ENCODE measurements around the gene C16orf87.

The C16orf87 gene

DNA sequence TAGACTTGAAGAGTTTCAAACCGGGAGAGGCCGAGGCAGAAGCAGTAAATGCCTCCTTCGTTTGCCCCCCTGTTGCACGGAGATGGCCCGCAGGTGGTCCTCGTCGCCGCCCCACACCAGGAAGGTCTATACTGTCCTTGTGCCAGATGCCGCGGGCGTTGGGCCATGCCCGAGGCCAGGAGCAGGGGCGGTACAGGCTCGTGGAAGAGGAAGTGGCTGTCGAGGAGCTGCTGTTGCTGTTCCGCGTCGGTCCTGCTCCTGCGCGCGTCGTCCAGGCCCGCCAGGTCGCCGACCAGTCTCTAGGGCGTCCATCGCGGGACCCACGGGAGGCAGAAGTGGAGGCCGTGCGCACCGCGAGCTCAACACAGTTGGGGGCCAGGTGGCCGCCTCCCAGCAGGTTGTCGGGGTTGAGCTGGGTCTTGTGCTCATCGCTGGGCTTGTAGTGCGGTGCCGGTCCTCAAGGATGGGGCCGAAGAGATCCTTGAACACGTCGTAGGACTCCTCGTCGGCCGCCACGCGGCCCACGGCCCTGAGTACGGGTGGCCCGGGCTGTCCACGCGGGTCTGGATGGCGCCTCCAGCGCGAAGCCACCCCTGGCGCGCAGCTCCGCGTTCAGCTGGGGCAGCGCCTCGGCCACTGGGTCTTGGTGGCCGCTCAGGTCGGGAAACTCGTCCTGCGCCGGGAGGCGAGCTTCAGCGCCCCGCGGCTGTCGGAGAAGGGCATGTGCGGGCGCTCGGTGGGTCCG is 13.1 kb upstream of the C16orf87 start:
- no peak for DNase-seq (ENCODE audit: low read depth)

DNA sequence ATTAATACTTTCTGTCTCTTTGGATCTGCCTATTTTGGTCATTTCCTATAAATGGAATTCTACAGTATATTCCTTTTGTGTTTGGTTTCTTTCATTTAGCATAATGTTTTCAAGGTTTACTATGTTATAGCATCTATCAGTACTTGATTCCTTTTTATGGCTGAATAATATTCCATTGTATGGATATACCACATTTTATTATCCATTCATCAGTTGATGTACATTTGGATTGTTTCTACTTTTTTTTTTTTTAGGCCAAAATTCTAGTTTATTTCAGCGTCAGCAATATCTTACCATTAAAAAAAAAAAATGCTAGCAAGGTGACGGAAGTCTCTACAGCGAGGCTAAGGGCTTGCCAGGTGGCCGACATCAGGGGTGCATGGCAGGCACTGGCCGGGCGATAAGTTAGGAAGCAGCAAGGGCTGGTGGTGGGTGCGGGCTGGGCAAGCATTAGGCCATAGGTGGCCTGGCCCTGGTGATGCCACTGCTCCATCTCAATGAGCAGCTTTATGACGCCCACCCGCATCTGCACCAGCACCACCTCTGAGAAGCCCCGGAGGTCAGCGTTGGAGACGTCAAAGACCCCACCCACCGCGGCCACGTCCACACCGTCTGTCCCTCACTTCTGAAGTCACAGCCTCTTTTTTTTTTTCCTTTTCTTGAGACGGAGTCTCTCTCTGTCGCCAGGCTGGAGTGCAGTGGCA is 11.4 kb upstream of the C16orf87 start:
- no peak for DNase-seq (ENCODE audit: low read depth)

DNA sequence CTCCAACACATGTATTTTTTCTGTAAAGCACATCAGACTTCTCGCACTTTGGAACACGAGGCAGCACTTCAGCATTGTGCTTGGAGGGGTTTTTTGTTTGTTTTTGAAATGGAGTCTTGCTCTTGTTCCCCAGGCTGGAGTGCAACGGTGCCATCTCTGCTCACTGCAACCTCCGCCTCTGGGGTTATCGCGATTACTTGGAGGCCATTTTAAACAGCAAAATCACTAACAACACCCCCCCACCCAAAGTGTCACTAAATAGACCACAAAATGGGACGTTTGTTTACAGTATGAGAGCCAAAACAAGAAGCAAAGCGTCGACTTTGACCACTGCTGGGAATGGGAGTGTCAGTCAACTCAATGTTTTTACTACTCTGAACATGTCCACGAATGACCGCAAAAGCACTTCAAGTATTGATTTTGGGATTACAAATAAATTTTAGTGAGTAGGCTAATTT is 9.0 kb upstream of the C16orf87 start:
- DNase-seq (ENCODE audit: low read depth), result no peak

DNA sequence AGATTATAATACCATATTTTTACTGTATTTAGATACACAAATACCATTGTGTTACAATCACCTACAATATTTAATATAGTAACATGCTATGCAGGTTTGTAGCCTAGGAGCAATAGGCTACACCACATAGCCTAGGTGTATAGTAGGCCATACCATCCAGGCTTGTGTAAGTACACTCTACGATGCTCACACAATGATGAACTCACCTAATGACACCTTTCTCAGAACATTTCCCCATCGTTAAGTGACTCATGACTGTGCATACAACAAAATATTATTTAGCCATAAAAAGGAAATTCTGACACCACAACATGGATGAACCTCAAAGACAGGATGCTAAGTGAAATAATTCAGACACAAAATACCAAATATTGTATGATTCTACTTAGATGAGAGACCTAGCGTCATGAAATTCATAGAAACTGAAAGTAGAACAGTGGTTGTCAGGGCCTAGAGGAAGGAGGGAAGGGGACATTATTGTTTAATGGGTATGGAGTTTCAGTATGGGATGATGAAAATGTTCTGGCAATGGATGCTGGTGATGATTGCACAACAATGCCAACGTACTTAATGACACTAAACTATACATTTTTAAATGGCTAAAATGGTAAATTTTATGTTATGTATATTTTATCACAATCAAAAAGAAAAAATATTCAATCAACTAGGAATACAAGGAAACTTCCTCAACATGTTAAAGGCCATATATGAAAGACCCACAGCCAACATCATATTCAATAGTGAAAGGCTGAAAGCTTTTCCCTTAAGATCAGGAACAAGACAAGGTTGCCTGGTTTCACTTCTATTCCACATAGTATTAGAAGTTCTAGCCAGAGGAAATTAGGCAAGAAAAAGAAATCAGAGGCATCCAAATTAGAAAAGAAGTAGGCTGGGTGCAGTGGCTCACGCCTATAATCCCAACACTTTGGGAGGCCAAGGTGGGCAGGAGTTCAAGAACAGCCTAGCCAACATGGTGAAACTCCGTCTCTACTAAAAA is 5.9 kb upstream of the C16orf87 start:
- DNase-seq (ENCODE audit: low read depth), result no peak

DNA sequence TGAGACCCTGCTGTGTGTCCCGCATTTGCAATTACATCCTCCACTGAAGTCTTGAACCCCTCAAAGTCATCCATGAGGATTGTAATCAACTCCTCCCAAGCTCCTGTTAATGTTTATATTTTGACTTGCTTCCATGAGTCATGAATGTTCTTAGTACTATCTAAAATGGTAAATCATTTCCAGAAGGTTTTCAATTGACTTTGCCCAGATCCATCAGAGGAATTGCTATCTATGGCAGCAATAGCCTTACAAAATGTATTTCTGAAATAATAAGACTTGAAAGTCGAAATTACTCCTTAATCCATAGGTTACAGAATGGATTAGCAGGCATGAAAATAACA is 2.5 kb upstream of the C16orf87 start:
- DNase-seq (ENCODE audit: low read depth), result no peak

DNA sequence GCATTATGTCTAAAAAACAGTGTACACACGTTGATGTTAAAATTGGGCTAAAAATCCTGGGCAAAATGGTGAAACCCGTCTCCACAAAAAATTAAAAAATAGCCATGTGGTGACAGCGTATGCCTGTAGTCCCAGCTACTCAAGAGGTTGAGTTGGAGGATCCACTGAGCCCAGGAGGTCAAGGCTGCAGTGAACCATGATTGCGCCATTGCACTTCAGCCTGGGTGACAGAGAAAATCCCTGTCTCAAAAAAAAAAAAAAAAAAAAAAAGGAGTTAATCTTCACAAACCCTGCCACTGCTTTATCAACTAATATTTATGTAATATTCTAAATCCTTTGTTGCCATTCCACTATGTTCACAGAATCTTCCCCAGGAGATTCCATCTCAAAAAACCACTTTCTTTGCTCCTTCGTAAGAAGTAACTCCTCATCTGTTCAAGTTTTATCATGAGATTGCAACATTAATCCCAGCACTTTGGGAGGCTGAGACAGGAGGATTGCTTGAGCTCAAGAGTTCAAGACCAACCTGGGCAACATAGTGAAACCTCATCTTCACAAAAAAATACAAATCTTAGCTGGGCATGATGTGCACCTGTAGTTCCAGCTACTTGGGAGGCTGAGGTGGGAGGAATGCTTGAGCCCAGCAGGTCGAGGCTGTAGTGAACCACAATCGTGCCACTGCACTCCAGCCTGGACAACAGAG is 1.9 kb upstream of the C16orf87 start:
- DNase-seq (ENCODE audit: low read depth), result no peak

DNA sequence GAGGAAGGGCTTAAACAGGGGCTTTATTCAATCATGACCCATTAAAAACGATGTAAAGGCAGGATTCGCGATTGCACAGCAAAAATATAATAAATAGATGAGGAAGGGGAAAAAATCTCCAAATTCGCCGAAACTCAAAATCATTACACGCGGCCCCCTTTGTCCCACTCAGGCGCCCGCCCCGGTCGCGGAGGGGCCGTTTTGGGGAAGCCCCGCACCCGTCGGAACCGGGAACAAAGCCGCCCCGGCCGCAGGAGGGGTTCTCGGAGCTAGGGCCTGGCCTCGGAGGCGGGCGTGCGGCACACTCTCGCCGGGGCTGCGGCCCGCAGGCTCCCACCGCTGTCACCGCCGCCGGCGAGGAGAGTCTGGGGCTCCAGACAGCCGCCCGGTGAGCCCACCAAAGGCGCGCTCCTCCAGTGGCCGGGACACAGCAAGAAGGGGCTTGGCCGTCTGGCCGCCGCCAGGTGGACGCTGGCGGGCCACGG is 521 bp downstream of the C16orf87 start:
- no peak for DNase-seq (ENCODE audit: low read depth)

DNA sequence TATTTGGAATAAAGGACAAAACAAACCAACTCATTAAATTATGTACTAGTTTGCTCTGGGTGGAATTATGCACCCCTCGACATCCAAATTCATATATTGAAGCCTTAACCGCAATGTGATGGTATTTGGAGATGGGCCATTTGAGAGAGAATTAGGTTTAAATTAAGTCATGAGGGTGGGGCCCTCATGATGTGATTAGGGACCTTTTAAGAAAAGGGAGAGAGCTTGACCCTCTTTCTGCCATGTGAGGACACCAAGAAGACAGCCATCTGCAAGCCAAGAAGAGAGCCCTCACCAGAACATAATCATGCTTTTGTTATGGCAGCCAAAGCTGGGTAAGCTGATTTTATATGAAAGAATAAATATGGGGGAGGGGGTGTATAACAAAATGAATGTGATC is 2.0 kb downstream of the C16orf87 start:
- DNase-seq (ENCODE audit: low read depth), result no peak

DNA sequence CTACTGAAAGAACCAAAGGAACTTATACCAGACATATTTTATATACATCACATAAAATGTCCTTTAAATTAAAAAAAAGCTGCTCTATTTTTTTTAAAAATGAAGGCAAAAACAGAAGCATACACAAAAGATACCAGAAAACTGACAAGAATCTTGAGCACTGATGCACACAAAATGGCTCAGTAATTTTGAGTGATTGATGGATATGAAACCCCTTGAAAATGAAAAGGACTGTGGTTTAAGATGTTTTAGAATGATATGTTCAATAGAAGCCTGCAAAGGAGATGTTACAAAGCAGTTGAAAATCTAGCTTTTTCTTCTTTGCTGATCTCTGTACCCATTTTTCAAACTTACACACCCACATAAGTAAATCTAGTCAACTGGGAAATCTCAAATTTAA is 2.7 kb downstream of the C16orf87 start:
- DNase-seq (ENCODE audit: low read depth), result no peak

DNA sequence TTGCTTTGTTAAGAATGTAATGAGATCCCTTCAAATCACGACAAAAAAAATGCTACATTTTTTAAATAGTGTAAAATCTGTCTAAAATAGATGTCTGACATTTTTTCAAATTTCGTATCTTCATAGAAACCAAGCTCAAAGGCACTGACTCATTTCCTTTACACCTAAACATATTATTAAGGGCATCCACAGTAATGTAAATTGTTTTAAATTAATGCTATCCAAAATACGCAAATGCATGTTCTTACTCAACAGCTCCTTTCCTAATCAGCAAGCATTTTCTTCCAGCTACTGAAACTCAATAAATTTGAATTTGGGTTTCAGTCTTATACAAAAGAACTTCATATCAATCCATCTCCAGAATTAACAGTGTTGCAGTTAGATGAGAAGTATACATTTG is 4.3 kb downstream of the C16orf87 start:
- no peak for DNase-seq (ENCODE audit: low read depth)

DNA sequence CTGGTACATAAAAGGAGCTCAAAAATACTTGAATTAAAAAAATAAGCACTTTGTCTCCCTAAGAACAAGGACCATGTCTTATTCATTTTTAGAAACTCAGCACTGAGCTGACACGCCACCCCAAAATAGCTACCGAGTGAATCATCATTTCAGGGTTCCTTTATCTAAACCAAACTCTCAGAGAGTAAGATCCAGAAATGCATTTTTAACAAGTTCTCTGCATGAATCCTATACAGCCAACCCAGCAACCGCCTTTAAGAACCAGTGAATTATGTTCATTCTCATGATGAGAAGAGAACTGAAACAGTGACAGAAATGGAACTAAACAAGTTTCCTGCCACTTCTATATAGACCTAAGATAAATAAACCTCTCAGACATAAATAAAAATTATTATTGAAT is 8.7 kb downstream of the C16orf87 start:
- DNase-seq (ENCODE audit: low read depth), result no peak

DNA sequence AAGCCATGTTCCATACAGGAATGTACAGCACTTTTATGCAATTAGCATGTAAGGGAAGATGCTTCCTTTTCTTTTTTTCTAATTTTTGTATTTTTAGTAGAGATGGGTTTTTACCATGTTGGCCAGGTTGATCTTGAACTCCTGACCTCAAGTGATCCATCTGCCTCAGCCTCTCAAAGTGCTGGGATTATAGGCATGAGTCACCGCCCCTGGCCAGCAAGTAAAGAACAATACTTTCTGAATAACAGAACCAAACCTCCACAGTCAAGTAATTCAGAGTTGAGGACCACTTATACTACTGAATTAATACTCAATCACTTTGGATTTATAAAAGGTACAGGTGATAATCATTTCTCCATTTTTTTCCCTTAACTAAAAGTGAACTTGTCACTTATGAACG is 13.0 kb downstream of the C16orf87 start:
- DNase-seq (ENCODE audit: low read depth), result no peak

DNA sequence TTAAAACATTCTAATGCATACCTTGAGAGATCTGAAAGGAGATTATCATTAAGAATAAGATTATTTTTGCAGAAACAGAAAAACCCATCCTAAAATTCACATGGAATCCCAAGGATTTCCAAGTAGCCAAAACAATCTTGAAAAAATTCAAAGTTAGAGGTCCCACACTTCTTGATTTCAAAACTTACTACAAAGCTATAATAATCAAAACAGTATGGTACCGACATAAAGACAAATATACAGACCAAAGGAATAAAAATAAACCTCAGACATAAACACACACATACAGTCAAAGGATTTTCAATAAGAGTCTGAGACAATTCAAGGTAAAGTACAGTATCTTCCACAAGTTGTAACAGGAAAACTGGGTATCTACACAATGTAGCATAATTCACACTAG is 16.2 kb downstream of the C16orf87 start:
- DNase-seq (ENCODE audit: low read depth), result no peak

DNA sequence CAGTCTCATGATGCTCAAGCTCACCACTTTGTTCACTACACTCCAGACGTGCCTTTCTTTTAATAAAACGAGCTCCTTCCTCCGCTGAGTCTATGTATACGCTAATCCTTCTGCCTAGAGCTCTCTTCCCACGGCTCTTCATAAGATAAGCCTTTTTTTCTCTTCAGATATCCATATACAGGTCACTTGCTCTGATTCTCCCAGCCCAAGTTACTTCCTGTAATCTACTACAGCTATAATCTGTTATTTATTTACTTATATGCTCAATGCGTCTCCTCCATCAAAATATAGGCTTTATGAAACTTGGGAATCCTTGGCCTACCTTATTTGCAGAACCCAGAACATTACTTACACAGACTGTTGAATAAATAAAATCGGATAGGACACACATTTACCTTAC is 17.4 kb downstream of the C16orf87 start:
- DNase-seq (ENCODE audit: low read depth), result no peak

DNA sequence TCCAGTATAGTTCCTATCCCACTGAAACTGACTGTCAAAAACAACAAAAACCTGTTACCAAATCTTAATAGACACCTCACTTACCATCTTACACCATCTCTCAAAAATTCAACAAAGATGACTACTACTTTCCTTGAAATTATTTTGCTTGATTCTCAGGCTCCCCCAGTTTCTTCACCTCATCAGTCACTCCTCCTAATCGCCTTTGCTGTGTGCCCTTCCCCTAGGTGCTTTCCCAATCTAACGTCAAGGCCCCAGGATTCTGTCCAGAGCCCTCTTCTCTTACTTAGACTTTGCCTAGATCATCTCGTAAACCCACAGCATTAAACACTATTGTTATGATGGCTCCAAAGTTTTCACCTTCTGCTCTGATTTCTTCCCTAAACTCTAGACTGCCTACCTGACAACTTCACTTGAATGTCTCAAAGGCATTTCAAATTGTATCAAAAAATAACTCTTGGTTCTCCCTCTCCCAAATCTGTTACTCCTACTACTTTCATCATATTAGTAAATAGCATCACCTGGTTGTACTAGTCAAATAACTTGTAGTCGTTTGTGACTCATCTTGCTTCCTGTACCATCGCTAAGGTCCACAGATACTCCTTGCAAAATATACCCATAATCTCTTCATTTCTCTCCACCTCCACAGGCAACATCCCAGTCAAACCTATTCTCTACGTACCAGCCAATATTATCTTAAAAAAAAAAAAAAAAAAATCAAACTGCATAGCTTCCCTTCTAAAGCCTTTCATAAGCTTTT is 18.0 kb downstream of the C16orf87 start:
- no peak for DNase-seq (ENCODE audit: low read depth)

DNA sequence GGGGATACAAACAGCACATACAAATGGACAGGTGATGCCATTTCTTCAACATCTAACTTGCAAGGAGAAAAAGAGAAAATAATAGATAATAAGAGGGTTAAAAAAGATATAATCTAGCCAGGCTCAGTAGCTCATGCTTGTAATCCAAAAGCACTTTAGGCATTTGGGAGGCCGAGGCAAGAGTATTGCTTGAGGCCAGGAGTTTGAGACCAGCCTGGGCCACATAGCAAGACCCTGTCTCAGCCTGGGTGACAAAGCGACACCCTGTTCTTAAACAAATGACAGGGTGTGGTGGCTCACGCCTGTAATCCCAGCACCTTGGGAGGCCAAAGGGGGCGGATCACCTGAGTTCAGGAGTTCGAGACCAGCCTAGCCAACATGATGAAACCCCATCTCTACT is 19.3 kb downstream of the C16orf87 start:
- no peak for DNase-seq (ENCODE audit: low read depth)

DNA sequence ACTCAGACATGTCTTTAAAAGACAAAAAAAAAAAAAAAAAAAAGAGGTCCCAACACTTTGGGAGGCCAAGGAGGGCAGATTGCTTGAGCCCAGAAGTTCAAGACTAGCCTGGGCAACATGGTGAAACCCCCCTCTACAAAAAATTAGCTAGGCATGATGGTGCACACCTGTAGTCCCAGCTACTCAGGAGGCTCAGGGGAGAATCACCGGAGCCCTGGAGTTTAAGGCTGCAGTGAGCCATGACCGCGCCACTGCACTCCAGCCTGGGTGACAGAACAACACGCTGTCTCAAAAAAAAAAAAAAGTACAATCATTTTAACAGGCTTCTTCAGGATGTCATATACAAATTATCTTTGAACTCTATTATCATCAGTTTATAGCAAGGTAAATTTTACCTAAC is 22.0 kb downstream of the C16orf87 start:
- no peak for DNase-seq (ENCODE audit: low read depth)

DNA sequence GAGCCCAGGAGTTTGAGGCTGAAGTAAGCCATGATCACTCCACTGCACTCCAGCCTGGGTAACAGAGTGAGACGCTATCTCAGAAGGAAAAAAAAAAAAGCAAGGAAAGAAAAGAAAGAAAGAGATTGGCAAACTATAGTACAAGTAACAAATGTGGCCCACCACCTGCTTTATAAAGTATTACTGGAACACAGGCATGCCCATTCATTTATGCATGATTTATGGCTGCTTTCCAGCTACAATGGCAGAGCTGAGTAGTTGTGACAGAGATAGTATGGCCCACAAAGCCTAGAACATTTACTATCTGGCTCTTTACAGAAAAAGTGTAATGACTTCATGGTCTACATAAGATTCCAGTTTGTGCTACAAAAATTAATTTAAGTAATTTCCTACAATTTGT is 23.6 kb downstream of the C16orf87 start:
- no peak for DNase-seq (ENCODE audit: low read depth)

DNA sequence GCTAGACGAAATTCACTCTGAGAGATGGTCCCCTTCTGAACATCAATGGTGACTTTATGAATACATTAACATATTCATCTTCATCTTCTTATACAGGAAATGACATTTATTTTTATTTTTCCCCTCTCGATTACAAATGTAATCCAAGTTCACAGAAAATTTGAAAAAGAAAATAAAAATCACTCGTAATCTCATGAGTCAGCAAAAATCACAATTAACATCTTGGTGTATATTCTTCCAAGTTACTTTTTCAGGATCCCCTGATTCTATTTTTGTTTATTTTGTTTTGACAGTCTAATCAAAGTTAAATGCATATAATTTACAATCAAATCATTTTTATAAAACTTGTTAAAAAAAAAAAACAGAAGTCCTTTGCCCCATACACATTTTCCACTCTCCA is 27.6 kb downstream of the C16orf87 start:
- DNase-seq (ENCODE audit: low read depth), result no peak

DNA sequence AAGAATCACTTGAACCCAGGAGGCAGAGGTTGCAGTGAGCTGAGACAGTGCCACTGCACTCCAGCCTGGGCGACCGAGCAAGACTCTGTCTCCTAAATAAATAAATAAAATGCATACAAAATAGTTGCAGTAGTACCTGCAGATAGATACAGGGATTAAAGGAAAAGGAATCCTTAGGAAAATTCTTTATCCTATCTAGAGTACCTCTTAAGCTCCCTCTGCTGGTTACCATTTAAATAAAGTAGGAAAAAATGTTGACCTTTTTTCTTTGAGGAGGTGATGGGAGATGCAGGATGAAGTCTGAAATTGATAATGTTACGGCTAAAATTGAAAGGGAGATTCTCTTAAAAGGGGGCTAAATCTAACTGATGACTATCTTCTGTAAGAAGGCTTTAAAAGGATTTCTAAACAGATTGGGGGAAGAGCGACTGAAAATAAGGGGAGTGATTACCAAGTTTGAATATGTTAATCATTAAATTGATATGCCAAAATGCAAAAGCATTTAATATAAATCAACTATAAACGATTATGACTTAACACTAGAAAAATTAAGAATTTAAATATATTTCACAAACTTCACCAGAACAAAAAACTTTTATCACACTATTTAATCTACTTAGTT is 29.4 kb downstream of the C16orf87 start:
- DNase-seq (ENCODE audit: low read depth), result no peak

DNA sequence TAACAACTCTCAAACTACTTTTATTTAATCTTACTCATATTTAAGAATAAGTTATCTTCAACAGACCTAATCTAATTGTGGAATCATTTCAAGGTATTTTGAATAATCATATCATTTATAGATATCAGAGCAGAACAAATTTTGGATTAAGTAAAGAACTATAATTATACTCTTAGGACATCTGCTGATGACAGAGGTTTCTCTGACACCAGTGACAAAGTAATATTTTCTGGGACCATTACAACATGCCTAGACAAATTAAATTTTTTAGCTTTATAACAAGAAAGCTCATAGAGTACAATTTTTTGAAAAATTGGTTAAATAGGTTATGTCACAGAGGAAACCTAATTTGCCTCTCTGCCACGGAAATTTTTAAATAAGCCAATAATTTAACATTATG is 30.5 kb downstream of the C16orf87 start:
- no peak for DNase-seq (ENCODE audit: low read depth)
